ENCODE data around the gene CADM3. TPM values are rescaled to one million over a fixed set of nuclear protein-coding genes. Genes with fewer than 3 reads are reported as not detected.
A peak's percentile ranks its signal among the peaks of the same experiment; 100 is the strongest.

CADM3 gene
- total and polyA plus RNA-seq, 9 of the 15 experiments (the other 6 are each of a cell fraction or from before 2014, with no cell fraction given), result 0.04 TPM; not detected in 8

DNA sequence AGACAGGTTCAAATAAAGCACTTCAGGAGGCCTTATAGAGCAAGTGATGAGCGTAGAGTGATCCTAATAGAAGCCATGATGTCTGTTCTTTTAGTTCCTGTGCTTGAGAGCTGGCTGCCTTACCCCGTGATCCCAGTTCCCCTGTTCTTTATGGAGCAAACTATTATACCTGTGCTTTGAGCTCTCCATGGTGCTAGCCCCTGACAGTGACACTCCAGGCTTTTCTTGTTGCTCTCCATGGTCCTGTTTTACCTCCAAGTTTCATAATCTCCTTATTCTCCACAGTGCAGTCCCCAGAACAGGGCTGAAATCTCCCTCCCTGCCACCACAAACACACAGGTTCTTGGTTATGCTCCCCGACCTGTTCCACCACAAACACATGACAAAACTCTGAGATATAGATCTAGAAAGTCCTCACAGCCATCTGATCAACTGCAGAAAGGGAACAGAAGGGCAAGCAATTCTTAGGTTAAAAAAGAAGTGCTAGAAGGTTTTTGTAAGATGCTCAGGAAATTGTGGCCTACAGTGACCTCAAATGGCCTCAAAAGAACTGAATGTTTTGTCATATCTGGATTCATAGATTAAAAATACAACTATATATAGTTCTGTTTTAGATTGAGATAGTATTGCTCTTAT lies 6.0 kb downstream of the CADM3 start (continued):
- TF ChIP-seq, protein P1, sequence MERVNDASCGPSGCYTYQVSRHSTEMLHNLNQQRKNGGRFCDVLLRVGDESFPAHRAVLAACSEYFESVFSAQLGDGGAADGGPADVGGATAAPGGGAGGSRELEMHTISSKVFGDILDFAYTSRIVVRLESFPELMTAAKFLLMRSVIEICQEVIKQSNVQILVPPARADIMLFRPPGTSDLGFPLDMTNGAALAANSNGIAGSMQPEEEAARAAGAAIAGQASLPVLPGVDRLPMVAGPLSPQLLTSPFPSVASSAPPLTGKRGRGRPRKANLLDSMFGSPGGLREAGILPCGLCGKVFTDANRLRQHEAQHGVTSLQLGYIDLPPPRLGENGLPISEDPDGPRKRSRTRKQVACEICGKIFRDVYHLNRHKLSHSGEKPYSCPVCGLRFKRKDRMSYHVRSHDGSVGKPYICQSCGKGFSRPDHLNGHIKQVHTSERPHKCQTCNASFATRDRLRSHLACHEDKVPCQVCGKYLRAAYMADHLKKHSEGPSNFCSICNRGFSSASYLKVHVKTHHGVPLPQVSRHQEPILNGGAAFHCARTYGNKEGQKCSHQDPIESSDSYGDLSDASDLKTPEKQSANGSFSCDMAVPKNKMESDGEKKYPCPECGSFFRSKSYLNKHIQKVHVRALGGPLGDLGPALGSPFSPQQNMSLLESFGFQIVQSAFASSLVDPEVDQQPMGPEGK (CRISPR knock-in tag; IDR thresholded peaks at IDR 0.05; ENCODE audit: borderline replicate concordance), result no peak
- TF ChIP-seq, protein P2, sequence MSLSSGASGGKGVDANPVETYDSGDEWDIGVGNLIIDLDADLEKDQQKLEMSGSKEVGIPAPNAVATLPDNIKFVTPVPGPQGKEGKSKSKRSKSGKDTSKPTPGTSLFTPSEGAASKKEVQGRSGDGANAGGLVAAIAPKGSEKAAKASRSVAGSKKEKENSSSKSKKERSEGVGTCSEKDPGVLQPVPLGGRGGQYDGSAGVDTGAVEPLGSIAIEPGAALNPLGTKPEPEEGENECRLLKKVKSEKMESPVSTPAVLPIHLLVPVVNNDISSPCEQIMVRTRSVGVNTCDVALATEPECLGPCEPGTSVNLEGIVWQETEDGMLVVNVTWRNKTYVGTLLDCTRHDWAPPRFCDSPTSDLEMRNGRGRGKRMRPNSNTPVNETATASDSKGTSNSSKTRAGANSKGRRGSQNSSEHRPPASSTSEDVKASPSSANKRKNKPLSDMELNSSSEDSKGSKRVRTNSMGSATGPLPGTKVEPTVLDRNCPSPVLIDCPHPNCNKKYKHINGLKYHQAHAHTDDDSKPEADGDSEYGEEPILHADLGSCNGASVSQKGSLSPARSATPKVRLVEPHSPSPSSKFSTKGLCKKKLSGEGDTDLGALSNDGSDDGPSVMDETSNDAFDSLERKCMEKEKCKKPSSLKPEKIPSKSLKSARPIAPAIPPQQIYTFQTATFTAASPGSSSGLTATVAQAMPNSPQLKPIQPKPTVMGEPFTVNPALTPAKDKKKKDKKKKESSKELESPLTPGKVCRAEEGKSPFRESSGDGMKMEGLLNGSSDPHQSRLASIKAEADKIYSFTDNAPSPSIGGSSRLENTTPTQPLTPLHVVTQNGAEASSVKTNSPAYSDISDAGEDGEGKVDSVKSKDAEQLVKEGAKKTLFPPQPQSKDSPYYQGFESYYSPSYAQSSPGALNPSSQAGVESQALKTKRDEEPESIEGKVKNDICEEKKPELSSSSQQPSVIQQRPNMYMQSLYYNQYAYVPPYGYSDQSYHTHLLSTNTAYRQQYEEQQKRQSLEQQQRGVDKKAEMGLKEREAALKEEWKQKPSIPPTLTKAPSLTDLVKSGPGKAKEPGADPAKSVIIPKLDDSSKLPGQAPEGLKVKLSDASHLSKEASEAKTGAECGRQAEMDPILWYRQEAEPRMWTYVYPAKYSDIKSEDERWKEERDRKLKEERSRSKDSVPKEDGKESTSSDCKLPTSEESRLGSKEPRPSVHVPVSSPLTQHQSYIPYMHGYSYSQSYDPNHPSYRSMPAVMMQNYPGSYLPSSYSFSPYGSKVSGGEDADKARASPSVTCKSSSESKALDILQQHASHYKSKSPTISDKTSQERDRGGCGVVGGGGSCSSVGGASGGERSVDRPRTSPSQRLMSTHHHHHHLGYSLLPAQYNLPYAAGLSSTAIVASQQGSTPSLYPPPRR (CRISPR knock-in tag; IDR thresholded peaks at IDR 0.05; ENCODE audit: borderline replicate concordance), result no peak
- TF ChIP-seq, protein P3, sequence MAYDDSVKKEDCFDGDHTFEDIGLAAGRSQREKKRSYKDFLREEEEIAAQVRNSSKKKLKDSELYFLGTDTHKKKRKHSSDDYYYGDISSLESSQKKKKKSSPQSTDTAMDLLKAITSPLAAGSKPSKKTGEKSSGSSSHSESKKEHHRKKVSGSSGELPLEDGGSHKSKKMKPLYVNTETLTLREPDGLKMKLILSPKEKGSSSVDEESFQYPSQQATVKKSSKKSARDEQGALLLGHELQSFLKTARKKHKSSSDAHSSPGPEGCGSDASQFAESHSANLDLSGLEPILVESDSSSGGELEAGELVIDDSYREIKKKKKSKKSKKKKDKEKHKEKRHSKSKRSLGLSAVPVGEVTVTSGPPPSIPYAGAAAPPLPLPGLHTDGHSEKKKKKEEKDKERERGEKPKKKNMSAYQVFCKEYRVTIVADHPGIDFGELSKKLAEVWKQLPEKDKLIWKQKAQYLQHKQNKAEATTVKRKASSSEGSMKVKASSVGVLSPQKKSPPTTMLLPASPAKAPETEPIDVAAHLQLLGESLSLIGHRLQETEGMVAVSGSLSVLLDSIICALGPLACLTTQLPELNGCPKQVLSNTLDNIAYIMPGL (CRISPR knock-in tag; IDR thresholded peaks at IDR 0.05), result peak; percentile 85; the same call in 1 of the 2 replicates
- TF ChIP-seq L3MBTL2 (IDR thresholded peaks at IDR 0.05) (no peak), SPI1 (IDR thresholded peaks at IDR 0.05; ENCODE audit: borderline replicate concordance, low read depth, low read length) (no peak), TRIM28 (IDR thresholded peaks at IDR 0.05) (no peak), LARP7 (IDR thresholded peaks at IDR 0.05) (no peak), U2AF2 (optimal IDR thresholded peaks at IDR 0.05; ENCODE audit: low read depth, low read length) (no peak), RAD51 (IDR thresholded peaks at IDR 0.05; ENCODE audit: borderline replicate concordance, low read depth) (no peak), HLTF (IDR thresholded peaks at IDR 0.05) (no peak), HEY1 (CRISPR knock-in tag; IDR thresholded peaks at IDR 0.05; ENCODE audit: borderline replicate concordance) (no peak)
- TF ChIP-seq, protein P4, sequence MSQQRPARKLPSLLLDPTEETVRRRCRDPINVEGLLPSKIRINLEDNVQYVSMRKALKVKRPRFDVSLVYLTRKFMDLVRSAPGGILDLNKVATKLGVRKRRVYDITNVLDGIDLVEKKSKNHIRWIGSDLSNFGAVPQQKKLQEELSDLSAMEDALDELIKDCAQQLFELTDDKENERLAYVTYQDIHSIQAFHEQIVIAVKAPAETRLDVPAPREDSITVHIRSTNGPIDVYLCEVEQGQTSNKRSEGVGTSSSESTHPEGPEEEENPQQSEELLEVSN (IDR thresholded peaks at IDR 0.05; ENCODE audit: borderline replicate concordance in 1 of 2, extremely low read depth in 1 of 2, insufficient read depth in 1 of 2, insufficient read length in 1 of 2, low read depth in 1 of 2, low read length in 1 of 2, poor library complexity in 1 of 2, severe bottlenecking in 1 of 2), result no peak
- TF ChIP-seq, protein P5, sequence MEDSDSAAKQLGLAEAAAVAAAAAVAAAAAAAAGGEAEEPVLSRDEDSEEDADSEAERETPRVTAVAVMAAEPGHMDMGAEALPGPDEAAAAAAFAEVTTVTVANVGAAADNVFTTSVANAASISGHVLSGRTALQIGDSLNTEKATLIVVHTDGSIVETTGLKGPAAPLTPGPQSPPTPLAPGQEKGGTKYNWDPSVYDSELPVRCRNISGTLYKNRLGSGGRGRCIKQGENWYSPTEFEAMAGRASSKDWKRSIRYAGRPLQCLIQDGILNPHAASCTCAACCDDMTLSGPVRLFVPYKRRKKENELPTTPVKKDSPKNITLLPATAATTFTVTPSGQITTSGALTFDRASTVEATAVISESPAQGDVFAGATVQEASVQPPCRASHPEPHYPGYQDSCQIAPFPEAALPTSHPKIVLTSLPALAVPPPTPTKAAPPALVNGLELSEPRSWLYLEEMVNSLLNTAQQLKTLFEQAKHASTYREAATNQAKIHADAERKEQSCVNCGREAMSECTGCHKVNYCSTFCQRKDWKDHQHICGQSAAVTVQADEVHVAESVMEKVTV (CRISPR knock-in tag; IDR thresholded peaks at IDR 0.05), result no peak
- TF ChIP-seq, protein P6, sequence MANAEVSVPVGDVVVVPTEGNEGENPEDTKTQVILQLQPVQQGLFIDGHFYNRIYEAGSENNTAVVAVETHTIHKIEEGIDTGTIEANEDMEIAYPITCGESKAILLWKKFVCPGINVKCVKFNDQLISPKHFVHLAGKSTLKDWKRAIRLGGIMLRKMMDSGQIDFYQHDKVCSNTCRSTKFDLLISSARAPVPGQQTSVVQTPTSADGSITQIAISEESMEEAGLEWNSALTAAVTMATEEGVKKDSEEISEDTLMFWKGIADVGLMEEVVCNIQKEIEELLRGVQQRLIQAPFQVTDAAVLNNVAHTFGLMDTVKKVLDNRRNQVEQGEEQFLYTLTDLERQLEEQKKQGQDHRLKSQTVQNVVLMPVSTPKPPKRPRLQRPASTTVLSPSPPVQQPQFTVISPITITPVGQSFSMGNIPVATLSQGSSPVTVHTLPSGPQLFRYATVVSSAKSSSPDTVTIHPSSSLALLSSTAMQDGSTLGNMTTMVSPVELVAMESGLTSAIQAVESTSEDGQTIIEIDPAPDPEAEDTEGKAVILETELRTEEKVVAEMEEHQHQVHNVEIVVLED (CRISPR knock-in tag; IDR thresholded peaks at IDR 0.05), result 0 out of 2 replicates have a peak, but pooled peaks have one; percentile 31
